Gastroesophageal sphincter (tissue), 3 donors: Measurements from ENCODE around the gene GADD45G.

ENCODE experiments used
- POLR2A ChIP-seq, 2 donors: fragments of 450-650 bp; IDR thresholded peaks; one replicate each; pipeline ENCODE4 v1.6.1; 2017; ENCODE audit warnings: antibody characterized with exemption in 2 of 2, mild to moderate bottlenecking in 2 of 2, moderate library complexity in 1 of 2
- POLR2AphosphoS5 ChIP-seq: sonication (generic); formaldehyde crosslinking; IDR thresholded peaks from one replicate; pipeline ENCODE4 v1.6.1; 2017; ENCODE audit warnings: antibody characterized with exemption
- TF ChIP-seq, protein P1 (sequence below), 4 experiments: fragments of 200-600 bp in 2 of 4; fragments of 450-650 bp in 2 of 4; sonication (generic) in 1 of 4; IDR thresholded peaks; one replicate each; pipeline ENCODE4 v1.5.1; 2017 to 2019; ENCODE audit warnings: antibody characterized with exemption in 4 of 4, mild to moderate bottlenecking in 2 of 4, moderate library complexity in 2 of 4

DNA sequence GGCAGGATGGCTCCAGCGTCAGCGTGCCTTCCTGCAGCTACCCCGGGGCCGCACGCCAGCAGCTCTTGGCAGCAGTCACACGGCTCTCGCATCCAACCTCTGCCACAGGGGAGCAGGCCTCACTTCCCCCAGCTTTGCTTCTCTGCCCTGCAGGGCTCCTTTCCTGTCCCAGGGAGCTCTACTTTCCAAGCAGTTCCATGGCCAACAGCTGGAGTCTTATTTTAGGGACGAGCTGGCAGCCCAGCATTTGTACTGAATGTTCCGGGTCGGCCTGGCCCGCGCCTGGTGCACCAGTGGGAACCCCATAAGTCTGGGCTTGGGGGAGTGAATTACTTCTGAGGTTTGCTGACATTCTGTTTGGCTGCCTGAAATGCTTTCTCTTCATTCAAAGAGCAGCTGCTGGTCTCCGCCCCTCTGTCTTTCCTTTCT, 34.6 kb downstream of the GADD45G start:
- TF ChIP-seq, protein P1, sequence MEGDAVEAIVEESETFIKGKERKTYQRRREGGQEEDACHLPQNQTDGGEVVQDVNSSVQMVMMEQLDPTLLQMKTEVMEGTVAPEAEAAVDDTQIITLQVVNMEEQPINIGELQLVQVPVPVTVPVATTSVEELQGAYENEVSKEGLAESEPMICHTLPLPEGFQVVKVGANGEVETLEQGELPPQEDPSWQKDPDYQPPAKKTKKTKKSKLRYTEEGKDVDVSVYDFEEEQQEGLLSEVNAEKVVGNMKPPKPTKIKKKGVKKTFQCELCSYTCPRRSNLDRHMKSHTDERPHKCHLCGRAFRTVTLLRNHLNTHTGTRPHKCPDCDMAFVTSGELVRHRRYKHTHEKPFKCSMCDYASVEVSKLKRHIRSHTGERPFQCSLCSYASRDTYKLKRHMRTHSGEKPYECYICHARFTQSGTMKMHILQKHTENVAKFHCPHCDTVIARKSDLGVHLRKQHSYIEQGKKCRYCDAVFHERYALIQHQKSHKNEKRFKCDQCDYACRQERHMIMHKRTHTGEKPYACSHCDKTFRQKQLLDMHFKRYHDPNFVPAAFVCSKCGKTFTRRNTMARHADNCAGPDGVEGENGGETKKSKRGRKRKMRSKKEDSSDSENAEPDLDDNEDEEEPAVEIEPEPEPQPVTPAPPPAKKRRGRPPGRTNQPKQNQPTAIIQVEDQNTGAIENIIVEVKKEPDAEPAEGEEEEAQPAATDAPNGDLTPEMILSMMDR (IDR thresholded peaks at IDR 0.05): peak in 3 of 4 experiments; percentile 47 to 51 (median 49)
- TF ChIP-seq POLR2A (IDR thresholded peaks at IDR 0.05) (no peak), POLR2AphosphoS5 (peak; percentile 91)
